CD4-positive, alpha-beta T cell (primary cell): Measurements from ENCODE around the gene DLK1. TPM values are rescaled to one million over a fixed set of nuclear protein-coding genes. Genes with fewer than 3 reads are reported as not detected.

Experiments
- ATAC-seq: fragments of 200-7000 bp; cut with Tn5 transposase; one replicate; pipeline ENCODE4 v1.10.0; 2022; ENCODE audit warnings: mild to moderate bottlenecking; ENCODE audit not compliant: poor library complexity
- CTCF ChIA-PET: fragments of 350-600 bp; sonication (Branson Sonifier 250); formaldehyde crosslinking; loops from one replicate; lab custom pipeline; 2021; ENCODE audit warnings: antibody characterized with exemption, inconsistent platforms; lab: Charles Lee
- POLR2A ChIA-PET: fragments of 350-600 bp; sonication (Branson Sonifier 250); formaldehyde crosslinking; loops from one replicate; lab custom pipeline; 2021; ENCODE audit warnings: antibody characterized with exemption, inconsistent platforms; lab: Charles Lee
- DNase-seq, 14 experiments: peaks; one replicate each; pipeline ENCODE4 v3.0.0-alpha.2; 2013 to 2020; ENCODE audit warnings: mixed read lengths in 2 of 14
- H3K27ac ChIP-seq, 2 donors: one replicate each; pipeline versions ENCODE4 v1.5.1 to v1.7.0; 2013; ENCODE audit warnings: low read length in 2 of 2, low read depth in 1 of 2, mild to moderate bottlenecking in 1 of 2
- H3K27me3 ChIP-seq, 2 experiments: 1 replicate in 1 of 2; 2 replicates in 1 of 2; pipeline versions ENCODE4 v1.6.1 to v1.7.0; 2013; ENCODE audit warnings: low read length in 2 of 2, control low read depth in 1 of 2, mild to moderate bottlenecking in 1 of 2, moderate library complexity in 1 of 2; ENCODE audit not compliant: insufficient read depth in 2 of 2, control insufficient read depth in 1 of 2
- H3K36me3 ChIP-seq: one replicate; pipeline ENCODE4 v1.6.1; 2013; ENCODE audit warnings: low read length, control low read depth; ENCODE audit not compliant: insufficient read depth
- H3K4me1 ChIP-seq: one replicate; pipeline ENCODE4 v1.6.1; 2013; ENCODE audit warnings: low read length, control low read depth; ENCODE audit not compliant: insufficient read depth
- H3K4me3 ChIP-seq: one replicate; pipeline ENCODE4 v1.5.1; 2013; ENCODE audit warnings: mild to moderate bottlenecking, low read length, moderate library complexity
- H3K9me3 ChIP-seq, 2 experiments: 1 replicate in 1 of 2; 2 replicates in 1 of 2; pipeline versions ENCODE4 v1.6.1 to v1.7.0; 2013; ENCODE audit warnings: low read length in 2 of 2, mild to moderate bottlenecking in 2 of 2, control low read depth in 1 of 2, moderate library complexity in 1 of 2; ENCODE audit not compliant: control insufficient read depth in 1 of 2, insufficient read depth in 1 of 2
- H3K27ac Mint-ChIP-seq: one replicate; pipeline ENCODE4 v1.8.0; 2020; ENCODE audit warnings: mixed read lengths
- H3K27me3 Mint-ChIP-seq: one replicate; pipeline ENCODE4 v1.8.0; 2021; ENCODE audit warnings: mixed read lengths
- H3K36me3 Mint-ChIP-seq: one replicate; pipeline ENCODE4 v1.8.0; 2021; ENCODE audit warnings: low read depth, mixed read lengths
- H3K4me1 Mint-ChIP-seq: one replicate; pipeline ENCODE4 v1.8.0; 2021; ENCODE audit warnings: low read depth, mixed read lengths
- H3K4me3 Mint-ChIP-seq: one replicate; pipeline ENCODE4 v1.8.0; 2020; ENCODE audit warnings: mild to moderate bottlenecking, mixed read lengths
- H3K9me3 Mint-ChIP-seq: one replicate; pipeline ENCODE4 v1.8.0; 2020; ENCODE audit warnings: mixed read lengths
- intact Hi-C, 2 experiments: fragments of 100-400 bp; cut with DNase I in 1 of 2; cut with micrococcal nuclease in 1 of 2; formaldehyde crosslinking; loops; one replicate each; pipeline versions ENCODE4 v1.15.1 to v1.9.0; 2023 to 2025; cut with DNase I, micrococcal nuclease
- total RNA-seq, 174 experiments: library from RNA in 2 of 174; stranded (reverse) in 2 of 174; gene quantifications; one replicate each; pipeline ENCODE4 v1.2.3 and lab custom pipeline; 2021 to 2026
- TF ChIP-seq, protein P1 (sequence below): fragments of 200-600 bp; IDR thresholded peaks from one replicate; pipeline ENCODE4 v1.8.0; 2022; ENCODE audit warnings: antibody characterized with exemption, mild to moderate bottlenecking

The DLK1 gene
- total RNA-seq, 2 experiments from 2014 or later: not detected

DNA sequence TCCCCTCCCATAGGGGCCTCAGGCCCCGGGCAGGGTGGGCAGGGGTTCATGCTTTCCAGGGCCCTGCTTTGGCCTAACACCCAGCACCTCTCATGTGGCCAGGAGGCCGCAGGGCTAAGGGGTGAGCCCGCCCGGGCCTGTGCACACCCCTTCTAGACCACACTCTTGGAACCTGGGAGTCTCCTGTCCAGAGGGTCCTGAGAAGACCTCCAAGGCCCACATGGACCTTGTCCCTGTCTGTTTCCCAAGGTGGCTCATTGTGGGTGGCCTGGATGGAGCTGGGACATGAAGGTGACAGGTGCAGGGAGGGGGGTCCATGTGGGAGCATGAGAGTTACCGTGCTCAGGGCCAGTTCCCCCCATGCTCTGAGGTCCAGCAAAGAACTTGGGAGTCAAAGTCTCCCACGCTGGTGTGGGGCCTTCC is 11.6 kb downstream of the DLK1 start:
- Mint-ChIP-seq H3K9me3 (no peaks in the 10 kb centered on the region), H3K36me3 (no peaks in the 10 kb centered on the region), H3K27ac (no peak overlapping the region), H3K4me3 (no peak overlapping the region), H3K27me3 (peaks cover 4% of the 10 kb centered on the region), H3K4me1 (no peaks in the 10 kb centered on the region)
- intact Hi-C loops: no loop called here
- DNase-seq (peak in 1 of 14 experiments; percentile 28), ATAC-seq (no peak)
- Histone ChIP-seq H3K36me3 (no peaks in the 10 kb centered on the region), H3K4me1 (no peaks in the 10 kb centered on the region), H3K9me3 (peaks cover 0 to 6% of the 10 kb centered on the region in 2 experiments), H3K27me3 (no peaks in the 10 kb centered on the region), H3K27ac (no peak overlapping the region), H3K4me3 (no peak overlapping the region)
- CTCF ChIA-PET: no interaction called here
- POLR2A ChIA-PET: no interaction called here
- TF ChIP-seq, protein P1, sequence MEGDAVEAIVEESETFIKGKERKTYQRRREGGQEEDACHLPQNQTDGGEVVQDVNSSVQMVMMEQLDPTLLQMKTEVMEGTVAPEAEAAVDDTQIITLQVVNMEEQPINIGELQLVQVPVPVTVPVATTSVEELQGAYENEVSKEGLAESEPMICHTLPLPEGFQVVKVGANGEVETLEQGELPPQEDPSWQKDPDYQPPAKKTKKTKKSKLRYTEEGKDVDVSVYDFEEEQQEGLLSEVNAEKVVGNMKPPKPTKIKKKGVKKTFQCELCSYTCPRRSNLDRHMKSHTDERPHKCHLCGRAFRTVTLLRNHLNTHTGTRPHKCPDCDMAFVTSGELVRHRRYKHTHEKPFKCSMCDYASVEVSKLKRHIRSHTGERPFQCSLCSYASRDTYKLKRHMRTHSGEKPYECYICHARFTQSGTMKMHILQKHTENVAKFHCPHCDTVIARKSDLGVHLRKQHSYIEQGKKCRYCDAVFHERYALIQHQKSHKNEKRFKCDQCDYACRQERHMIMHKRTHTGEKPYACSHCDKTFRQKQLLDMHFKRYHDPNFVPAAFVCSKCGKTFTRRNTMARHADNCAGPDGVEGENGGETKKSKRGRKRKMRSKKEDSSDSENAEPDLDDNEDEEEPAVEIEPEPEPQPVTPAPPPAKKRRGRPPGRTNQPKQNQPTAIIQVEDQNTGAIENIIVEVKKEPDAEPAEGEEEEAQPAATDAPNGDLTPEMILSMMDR: no peak

DNA sequence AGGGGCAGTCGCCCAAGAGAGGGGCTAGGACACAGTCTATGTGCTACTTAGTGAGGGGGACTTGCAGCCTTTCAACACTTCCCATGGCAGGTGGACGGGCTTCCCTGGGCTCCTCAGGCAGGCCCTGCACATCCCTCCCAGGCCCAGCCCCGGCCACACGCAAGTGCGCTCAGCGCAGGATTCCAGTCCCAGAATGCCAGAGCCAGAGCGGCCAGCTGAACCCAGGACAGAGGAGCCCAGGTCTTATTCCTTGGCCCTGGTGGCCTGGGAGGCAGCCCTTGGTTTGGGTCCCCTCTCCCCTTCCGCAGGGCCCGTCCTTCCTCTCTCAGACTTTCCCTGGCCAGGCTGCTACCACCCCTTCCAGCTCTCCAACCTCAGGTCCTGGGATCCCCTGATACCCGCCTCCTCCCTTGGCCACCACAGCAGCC is 12.0 kb downstream of the DLK1 start:
- DNase-seq (peak in 1 of 14 experiments; percentile 31), ATAC-seq (no peak)
- POLR2A ChIA-PET: no interaction called here
- H3K4me3 Mint-ChIP-seq: no peak overlapping the region
- H3K4me1 Mint-ChIP-seq: no peaks in the 10 kb centered on the region
- H3K9me3 ChIP-seq: peaks cover 0 to 6% of the 10 kb centered on the region in 2 experiments
- H3K4me1 ChIP-seq: no peaks in the 10 kb centered on the region
- intact Hi-C loops: no loop called here
- peaks cover 4% of the 10 kb centered on the region for H3K27me3 Mint-ChIP-seq
- TF ChIP-seq, protein P1: no peak
- no peaks in the 10 kb centered on the region for H3K36me3 ChIP-seq
- no peak overlapping the region for H3K4me3 ChIP-seq
- H3K27ac ChIP-seq: no peak overlapping the region
- no peaks in the 10 kb centered on the region for H3K27me3 ChIP-seq
- H3K36me3 Mint-ChIP-seq: no peaks in the 10 kb centered on the region
- H3K27ac Mint-ChIP-seq: no peak overlapping the region
- CTCF ChIA-PET: no interaction called here
- no peaks in the 10 kb centered on the region for H3K9me3 Mint-ChIP-seq

DNA sequence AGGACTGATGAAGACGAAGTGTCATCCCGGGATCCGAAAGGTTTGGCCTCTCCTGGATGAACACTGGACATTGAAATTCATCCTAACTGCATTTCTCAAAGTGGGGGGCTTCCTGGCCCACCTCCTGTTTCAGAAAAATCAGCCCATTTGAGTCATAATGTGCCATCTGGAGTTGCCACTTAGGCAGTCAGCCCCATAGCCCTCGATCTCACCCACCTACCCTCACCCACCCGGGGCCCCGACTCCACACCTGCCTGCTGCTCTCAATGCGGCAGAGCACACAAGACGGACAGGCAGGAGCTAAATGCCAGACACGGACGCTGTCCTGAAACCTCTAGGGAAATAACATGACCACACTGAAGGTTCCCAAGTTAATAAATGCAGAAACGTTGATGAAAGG is 12.6 kb downstream of the DLK1 start:
- intact Hi-C loops: no loop called here
- POLR2A ChIA-PET: no interaction called here
- CTCF ChIA-PET: no interaction called here
- no peaks in the 10 kb centered on the region for H3K4me1 ChIP-seq
- DNase-seq (peak in 1 of 14 experiments; percentile 22), ATAC-seq (no peak)
- no peaks in the 10 kb centered on the region for H3K27me3 ChIP-seq
- TF ChIP-seq, protein P1: no peak
- H3K27ac ChIP-seq: no peak overlapping the region
- Mint-ChIP-seq H3K4me1 (no peaks in the 10 kb centered on the region), H3K27me3 (peaks cover 4% of the 10 kb centered on the region), H3K36me3 (no peaks in the 10 kb centered on the region), H3K27ac (no peak overlapping the region), H3K4me3 (no peak overlapping the region), H3K9me3 (no peaks in the 10 kb centered on the region)
- no peak overlapping the region for H3K4me3 ChIP-seq
- no peaks in the 10 kb centered on the region for H3K36me3 ChIP-seq
- H3K9me3 ChIP-seq: peaks cover 0 to 6% of the 10 kb centered on the region in 2 experiments
